Activated CD4-positive, alpha-beta T cell treated with anti-CD3 and anti-CD28 coated beads for 4 hours (primary cell): ENCODE measurements around the gene ADPRHL1.
"Not testable (repeated sequence)": the region's sequence is repeated elsewhere in the genome, so short reads cannot be mapped to it uniquely, and the experiment has no call there.

Experiments
- DNase-seq, 2 donors: peaks; one replicate each; pipeline ENCODE4 v3.0.0-alpha.2; 2020

ADPRHL1 gene

DNA sequence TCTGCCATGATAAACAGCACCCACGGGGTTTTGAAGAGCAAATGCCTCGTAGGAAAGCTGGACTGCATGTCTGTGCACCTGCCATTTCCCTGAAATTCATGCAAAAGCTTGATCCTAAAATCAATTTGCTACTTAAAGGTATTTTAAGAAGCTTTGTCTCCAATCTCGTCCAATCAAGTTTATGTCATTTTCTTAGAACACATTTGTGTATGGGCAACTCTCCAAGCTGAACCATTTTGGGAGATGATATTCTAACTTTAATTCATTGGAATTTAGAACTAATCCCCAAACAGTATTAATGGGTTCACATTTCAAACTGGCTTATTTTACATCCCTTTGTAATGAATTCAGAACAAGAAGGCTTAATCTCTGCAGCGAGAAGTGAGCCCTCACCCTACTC is 822 bp downstream of the ADPRHL1 start:
- DNase-seq: no peak

DNA sequence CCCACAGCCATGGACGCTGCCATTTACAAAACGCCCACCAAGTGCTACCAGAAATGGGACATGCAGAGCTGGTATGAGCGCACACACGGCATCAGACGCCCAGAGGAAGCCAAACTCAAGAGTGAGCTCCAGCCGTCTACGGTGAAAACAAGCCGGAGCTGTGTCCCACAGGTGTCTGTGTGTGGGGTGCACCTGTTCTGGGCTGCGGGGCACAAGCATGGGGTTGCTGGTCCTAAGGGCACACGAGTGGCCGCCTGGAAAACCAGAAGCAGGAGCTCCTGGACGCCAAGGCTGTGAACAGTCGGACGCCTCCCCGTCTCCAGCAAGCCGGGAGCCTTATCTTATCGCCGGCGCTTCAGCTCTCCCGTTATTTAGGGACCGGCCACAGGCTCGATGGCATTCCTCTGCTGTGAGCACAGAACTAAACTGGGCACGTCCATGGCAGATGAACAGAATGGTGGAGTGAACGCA is 1.3 kb downstream of the ADPRHL1 start:
- DNase-seq: no peak

DNA sequence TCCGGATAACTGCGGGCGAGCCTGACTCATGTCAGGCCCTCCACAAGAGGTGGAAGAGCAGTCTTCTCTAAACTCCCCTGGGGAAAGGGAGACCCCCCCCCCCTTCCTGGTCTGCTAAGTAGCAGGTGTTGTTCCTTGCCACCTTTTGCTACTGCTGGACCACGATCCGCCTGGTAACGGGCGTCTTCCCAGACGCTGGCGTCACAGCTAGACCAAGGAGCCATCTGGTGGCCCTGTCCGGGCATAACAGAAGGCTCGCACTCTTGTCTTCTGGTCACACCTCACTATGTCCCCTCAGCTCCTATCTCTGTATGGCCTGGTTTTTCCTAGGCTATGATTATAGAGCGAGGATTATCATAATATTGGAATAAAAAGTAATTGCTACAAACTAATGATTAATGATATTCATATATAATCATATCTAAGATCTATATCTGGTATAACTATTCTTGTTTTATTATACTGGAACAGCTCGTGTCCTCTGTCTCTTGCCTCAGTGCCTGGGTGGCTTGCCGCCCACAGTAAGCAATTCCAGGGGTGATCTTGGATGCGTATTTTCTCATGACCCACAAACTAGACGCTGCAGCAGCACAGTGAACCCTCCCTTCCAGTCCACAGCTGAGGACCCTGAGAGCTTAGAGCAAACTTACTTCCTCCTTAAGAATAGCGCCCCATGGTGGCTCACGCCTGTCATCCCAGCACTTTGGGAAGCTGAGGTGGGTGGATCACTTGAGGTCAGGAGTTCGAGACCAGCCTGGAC is 2.2 kb downstream of the ADPRHL1 start:
- not testable (repeated sequence) for DNase-seq

DNA sequence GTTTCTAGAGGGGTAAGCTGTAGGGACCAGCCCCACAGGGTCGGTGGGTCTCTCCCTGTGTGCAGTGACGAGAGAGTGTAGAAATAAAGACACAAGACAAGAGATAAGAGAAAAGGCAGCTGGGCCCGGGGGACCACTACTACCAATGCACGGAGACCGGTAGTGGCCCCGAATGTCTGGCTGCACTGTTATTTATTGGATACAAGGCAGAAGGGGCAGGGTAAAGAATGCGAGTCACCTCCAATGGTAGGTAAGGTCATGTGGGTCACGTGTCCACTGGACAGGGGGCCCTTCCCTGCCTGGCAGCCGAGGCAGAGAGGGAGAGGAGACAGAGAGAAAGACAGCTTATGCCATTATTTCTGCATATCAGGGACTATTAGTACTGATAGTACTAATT is 2.9 kb downstream of the ADPRHL1 start:
- not testable (repeated sequence) for DNase-seq

DNA sequence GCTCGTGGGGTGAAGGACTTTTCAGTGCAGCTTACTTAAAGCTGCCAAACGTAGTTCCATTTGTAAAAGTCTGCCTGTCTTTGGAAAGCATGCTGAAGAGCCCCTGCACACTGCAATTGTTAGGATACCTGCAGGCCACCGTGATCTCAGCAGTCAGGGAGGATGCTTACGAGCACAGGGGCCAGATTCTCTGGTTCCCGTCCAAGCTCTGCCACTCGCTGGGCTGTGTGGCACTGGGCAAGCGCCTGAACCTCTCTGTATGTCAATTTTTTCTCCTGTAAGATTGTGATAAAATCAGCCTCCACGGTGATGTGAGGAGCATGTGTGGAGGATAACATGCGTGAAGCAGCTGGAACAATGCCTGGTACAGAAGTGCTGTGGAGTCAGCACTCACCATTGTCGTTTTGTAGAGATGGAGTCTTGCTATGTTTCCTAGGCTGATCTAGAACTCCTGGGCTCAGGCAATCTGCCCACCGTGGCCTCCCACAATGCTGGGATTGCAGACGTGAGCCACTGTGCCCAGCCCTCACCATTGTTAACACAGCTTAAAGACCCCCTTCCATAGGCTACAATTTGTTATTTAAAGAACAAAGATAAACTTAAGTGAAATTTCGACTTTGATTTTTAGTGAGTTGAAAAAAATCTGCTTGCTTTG is 3.5 kb downstream of the ADPRHL1 start:
- DNase-seq: no peak

DNA sequence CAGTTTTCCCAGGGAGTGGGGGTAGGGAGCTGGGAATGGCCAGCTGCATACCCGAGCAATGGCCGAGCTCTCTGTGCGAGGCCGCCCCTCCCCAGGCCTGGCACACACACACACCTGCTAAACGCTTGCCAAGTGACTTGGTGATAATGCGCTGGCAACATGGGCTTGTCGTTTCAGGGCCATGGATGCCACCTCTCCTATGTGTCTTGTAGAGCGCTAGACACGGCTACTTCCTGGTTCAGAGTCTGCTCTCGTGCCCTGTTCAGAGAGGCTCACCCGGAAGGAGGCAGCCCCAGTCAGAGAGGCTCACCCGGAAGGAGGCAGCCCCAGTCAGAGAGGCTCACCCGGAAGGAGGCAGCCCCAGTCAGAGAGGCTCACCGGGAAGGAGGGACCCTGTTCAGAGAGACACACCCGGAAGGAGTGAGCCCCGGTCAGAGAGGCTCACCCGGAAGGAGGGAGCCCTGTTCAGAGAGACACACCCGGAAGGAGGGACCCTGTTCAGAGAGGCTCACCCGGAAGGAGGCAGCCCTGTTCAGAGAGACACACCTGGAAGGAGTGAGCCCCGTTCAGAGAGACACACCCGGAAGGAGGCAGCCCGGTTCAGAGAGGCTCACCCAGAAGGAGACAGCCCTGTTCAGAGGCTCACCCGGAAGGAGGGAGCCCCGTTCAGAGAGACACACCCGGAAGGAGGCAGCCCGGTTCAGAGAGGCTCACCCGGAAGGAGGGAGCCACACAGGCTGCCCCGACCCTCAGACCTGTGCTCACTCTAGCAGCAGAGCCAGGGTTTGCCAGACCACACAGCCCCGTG is 4.2 kb downstream of the ADPRHL1 start:
- DNase-seq: peak; percentile 12 to 69

DNA sequence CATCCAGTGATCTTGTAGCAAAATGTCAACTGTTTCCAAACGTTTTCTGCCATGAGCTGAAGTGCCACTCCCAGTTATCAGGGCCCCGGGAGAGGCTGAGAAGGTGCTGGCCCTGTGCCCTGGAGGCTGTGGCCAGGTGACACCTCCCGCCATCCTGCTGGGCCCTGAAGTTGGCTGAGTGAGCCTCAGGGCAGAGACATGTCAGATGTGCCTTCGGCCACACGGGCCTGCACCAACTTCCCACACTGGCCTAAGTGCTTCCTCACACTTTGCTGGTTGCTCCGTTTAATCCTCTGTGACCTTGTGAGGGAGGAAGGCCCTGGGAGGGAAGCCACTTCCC is 4.8 kb downstream of the ADPRHL1 start:
- DNase-seq: no peak

DNA sequence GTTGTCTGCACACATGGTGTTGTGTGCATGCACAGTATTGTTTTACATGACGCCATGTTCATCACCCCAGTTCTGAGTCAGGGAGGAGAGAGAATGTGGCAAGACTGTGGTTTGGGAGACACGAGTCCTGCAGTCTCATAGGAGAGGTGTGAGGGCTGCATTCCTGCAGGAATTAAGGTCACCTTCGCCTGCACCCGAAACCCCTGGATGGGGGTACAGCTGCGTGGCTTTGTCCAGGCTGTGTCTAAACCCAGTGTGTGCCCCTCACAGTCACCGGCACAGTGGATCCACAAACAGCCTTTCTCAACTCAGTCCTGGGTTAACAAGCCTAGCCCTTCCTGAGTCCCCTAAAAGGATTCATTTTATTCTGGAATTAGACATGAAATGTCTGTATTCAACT is 5.7 kb downstream of the ADPRHL1 start:
- no peak for DNase-seq

DNA sequence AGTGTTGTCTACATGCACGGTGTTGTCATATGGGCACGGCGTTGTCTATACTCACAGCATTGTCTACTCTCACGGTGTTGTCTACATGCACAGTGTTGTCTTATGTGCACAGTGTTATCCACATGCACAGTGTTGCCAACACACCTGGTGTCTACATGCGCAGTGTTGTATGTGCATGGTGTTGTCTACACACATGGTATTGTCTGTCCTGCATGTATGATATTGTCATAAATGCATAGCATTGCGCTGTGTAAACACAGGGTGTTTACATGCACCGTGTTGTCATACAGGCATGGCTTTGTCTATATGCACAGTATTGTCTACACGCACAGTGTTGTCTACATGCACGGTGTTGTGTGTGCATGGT is 6.8 kb downstream of the ADPRHL1 start:
- DNase-seq: no peak

DNA sequence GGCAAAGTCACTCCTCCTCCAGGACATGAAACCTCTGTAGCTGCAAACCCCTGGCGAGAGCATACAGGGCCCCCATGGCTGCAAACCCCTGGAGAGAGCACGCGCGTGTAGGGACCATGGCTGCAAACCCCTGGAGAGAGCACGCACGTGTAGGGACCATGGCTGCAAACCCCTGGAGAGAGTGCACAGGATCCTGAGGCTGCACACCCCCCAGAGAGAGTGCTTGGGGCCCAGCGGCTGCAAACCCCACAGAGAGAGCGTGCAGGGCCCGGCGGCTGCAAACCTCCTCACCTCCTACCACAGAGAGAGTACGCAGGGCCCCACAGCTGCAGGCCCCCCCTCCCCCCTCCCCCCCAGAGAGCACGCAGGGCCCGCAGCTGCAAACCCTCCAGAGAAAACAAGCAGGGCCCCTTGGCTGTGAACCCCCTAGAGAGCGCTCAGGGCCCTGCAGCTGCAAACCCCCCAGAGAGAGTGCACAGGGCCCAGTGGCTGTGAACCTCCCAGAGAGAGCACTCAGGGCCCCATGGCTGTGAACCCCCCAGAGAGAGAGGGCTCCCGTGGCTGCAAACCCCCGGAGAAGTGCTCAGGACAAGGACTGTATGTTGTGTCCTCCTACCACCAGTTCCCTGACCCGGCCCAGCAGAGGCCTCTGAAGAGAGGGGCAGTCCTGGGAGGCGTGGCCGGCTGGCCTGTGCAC is 7.3 kb downstream of the ADPRHL1 start:
- no peak for DNase-seq

DNA sequence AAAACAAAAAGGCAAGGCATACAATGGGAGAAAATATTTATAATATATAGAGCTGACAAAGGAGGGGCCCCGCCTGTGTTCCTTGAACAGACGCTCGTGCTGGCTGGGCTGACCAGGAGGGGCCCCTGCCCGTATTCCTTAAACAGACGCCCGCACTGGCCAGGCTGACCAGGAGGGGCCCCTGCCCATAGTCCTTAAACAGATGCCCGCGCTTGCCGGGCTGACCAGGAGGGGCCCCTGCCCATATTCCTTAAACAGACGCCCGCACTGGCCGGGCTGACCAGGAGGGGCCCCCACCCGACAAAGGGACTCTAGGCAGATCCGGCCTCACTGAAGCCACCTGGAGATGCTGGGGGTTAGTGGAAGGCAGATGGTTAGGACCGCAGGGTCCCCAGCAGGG is 9.3 kb downstream of the ADPRHL1 start:
- DNase-seq: no peak

DNA sequence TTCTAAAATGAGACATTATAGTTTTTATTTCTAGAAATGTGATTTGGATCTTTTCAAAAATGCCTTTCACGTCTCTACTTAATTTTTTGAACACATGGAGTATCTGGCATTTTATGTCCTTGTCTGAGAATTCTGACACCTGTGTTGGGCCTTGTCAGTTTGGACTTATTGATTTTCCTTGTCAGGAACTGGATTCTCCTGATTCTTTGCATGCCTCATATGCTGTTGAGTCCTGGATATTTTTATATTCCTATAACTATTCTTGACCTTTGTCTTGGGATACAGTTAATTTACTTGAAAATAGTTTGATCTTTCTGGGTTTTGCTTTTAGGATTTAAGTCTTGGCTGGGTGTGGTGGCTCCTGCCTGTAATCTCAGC is 10.3 kb downstream of the ADPRHL1 start:
- DNase-seq: no peak

DNA sequence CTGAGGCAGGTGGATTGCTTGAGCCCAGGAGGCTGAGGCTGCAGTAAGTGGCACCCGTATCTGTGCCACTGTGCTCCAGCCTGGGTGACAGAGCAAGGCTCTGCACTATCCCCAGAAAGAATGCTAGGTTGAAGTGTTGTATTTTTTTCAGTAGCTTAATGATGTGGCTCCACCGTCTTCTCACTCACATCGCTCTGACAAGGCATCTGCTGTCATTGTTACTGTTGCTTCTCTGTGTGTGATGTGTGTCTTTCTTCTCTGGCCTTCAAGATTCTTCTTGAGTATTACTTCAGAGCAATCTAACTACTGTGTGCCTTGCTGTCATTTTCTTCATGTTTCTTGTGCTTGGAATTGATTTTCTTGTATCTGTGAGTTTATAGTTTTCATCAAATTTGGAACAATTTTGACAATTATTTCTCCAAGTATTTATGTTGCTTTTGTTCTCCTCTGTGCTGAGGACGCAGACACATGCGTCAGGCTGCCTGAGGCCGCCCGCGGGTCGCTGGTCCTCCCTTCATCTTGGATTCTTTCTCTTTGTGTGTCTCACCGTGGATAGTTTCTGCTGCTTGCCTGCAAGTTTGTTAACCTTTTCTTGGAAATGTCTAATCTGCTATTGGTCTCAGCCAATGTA is 10.8 kb downstream of the ADPRHL1 start:
- DNase-seq: no peak

DNA sequence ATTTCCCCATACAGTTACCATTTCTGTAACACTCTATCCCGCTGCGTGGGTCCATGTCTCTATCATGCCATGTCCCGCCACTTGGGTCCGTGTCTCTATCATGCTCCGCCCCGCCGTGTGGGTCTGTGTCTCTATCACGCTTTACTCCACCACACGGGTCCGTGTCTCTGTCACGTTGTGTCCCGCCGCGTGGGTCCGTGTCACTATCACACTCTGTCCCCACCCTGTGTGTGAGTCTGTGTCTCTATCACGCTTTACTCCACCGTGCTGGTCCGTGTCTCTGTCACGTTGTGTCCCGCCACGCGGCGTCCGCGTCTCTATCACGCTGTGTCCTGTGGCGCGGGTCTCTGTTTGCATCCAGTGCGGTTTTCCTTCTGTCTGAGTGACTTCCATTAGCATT is 11.6 kb downstream of the ADPRHL1 start:
- no peak for DNase-seq

DNA sequence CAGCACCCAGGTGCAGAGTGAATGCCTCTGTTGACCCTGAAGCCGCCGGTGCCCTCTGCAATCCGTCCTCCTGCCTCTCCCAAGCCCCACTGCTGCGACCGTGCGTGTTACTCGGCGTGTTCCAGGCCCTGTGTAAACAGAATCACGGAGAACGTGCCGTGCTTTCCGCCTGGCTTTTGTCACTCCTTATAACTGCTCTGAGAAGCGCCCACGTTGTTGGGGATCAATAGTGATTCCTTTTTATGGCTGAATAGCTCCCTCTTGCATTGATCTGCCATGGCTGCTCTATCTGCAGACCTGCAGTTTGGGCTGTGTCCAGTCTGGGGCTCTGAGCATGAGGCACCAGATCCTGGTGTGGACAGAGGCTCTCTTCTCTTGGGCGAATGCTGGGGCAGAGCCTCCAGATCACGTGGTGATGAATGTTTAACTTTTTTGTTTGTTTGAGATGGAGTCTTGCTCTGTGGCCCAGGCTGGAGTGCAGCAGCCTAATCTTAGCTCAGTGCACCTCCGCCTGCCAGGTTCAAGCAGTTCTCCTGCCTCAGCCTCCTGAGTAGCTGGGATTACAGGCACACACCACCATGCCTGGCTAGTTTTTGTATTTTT is 15.8 kb downstream of the ADPRHL1 start:
- DNase-seq: no peak

DNA sequence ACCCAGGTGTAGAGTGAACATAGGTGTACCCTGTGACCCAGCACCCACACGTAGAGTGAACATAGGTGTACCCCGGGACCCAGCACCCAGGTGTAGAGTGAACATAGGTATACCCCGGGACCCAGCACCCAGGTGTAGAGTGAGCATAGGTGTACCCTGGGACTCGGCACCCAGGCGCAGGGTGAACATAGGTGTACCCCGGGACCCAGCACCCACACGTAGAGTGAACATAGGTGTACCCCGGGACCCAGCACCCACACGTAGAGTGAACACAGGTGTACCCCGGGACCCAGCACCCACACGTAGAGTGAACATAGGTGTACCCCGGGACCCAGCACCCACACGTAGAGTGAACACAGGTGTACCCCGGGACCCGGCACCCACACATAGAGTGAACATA is 16.4 kb downstream of the ADPRHL1 start:
- not testable (repeated sequence) for DNase-seq

DNA sequence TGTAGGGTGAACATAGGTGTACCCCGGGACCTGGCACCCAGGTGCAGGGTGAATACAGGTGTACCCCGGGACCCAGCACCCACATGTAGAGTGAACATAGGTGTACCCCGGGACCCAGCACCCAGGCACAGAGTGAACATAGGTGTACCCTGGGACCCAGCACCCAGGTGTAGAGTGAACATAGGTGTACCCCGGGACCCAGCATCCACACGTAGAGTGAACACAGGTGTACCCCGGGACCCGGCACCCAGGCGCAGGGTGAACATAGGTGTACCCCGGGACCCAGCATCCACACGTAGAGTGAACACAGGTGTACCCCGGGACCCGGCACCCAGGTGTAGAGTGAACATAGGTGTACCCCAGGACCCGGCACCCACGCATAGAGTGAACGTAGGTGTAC is 17.4 kb downstream of the ADPRHL1 start:
- DNase-seq: not testable (repeated sequence)

DNA sequence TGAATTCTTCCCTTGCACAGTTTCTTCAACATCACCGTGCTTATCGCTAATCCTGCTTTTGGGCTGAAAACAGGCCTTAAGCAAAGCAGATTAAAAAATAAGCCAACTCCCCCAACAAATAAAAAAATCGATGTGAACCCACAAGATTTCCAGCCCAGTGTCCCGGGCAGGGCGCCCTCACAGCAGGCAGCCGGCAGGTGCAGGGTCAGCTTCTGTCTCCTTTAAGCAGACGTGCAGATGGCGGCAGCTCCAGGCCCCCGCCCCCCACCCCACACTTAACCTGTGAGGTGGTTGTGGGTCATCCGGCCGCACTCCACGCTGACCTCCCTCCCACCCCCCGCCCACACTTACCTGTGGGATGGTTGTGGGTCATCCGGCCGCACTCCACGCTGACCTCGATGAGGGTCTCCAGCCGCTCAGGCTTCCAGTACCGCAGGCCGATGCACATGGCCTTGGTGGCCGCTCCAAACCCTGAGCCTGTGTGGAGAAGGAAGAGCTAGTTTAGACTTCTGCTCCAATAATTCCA is 19.8 kb downstream of the ADPRHL1 start:
- DNase-seq: no peak

DNA sequence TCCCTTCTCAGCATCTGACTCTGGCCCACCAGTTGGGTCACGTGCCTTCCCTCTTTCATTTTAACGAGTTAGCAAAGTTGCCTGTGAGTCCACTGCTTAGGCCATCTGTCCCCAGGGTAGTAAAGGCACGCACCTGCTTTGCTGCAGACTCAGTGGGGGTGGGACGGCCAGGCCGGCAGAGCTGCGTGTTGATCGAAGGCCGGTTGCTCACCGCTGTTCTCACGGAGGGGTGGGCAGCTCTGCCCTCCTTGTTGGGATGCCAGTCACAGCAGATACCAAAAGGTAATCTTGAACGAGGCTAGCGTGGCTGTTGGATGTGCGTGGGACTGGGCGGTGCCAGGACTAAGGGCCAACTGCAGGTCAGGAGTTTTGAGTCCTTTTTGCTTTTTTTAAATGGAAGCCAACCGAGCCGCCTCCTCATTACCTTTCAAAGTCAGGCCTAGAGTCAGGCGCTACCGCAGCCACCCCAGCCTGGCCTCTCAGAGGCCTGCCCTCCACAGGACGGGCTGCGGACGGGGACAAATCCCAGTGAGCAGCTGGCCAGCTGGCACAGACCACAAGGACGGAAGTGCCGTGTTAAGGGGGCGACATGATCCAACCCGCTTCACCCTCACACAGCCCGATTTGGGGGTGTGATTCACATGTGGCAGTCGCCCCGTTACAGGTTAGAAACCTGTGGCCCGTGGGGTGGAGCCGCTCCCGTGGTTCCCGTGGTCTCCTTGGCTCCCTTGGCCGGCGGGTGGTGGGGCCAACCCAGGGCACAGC is 20.6 kb downstream of the ADPRHL1 start:
- DNase-seq: no peak

DNA sequence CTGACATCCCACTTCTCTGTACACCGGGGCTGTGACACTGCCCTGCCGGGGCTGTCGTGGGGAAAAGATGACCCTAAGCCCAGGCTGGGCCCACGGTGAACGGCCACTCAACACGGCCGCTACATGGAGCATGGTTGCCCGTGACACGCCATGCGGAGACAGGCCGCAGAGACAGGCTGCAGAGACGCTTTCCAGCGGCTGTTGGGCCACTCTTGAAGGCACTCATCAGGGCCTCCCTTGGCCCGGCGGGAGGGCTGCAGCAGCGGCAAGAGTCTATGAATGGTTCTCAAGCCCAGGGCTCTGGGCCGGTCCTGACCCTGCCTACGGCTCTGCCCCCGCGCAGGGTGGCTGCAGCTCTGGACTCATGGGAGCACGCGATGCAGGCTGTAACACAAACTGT is 22.1 kb downstream of the ADPRHL1 start:
- no peak for DNase-seq

DNA sequence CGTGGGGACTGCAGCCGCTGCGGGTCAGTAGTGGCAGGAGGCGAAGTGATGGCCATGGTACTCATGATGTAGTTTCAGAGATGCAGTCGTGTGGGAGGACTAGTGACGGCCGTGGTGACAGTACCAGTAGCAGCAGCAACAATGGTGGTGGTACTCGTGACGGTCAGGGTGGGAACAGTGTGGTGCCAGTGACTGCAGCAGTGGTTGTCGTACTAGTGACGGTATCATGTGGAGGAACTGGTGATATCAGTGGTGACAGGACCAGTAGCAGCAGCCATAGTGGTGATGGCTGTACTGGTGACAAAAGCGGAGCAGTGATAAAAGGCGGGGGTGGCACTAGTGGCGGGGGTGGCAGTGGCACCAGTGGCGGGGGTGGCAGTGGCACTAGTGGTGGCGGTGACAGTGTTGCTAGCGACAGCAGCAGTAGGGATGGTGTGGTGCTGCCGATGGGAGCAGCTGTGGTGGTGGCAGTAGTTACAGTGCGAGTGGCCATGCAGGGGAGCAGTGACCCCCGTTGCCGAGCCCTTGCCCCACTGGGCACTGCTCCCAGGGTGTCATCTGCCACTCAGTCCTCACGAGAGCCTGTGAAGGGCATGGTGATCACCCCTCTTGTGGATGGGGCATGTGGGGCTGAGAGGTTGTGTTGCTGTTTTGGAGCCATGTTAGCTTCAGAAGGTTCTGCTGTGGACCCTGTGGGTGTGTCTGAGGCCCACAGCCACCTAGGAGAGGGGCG is 22.7 kb downstream of the ADPRHL1 start:
- no peak for DNase-seq
